ENCODE measurements around the gene ENTPD3. TPM values are rescaled to one million over a fixed set of nuclear protein-coding genes. Genes with fewer than 3 reads are reported as not detected.

Gene ENTPD3
- total RNA-seq, 1 experiment from 2014 or later: not detected

DNA sequence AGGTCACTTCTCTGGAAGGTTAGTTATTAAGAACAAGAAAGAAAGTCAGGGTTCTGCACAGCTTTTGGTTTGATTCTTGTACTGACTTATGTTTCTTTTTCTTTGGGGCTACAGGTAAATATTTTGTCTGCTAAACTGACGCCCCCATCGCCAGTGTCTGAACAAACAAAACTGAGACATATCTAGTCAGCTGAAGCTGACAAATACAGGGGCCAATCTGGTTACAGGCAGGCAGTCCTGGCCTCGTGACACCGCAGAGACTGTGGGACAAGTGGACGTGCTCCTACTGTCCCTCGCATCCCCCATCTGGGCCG lies 65.5 kb downstream of the ENTPD3 start:
- no CpG with 5 or more reads among the region's 7 CpGs for WGBS (ENCODE audit: extremely low coverage, insufficient read length, low lambda C conversion rate)
- Histone ChIP-seq H4K91ac (ENCODE audit: insufficient read length, low read depth, low read length) (no peak overlapping the region), H2BK12ac (ENCODE audit: insufficient read length, low read depth, low read length) (no peak overlapping the region)

More for the DNA sequence above, 65.5 kb downstream of the ENTPD3 start:
- Histone ChIP-seq H3K9me3 (ENCODE audit: control insufficient read depth, low read depth, low read length) (no peaks in the 10 kb centered on the region), H4K8ac (replicated peaks; ENCODE audit: insufficient read length, low read depth, low read length) (no peak overlapping the region), H2BK5ac (ENCODE audit: insufficient read length, low read length) (peak overlapping the region; percentile 23), H4K20me1 (ENCODE audit: control insufficient read depth, insufficient read depth, insufficient read length) (no peaks in the 10 kb centered on the region), H3K79me1 (ENCODE audit: insufficient read depth, low read depth, low read length, poor library complexity, severe bottlenecking) (no peaks in the 10 kb centered on the region), H3K23ac (ENCODE audit: insufficient read length, low read depth, low read length) (no peak overlapping the region), H3K56ac (ENCODE audit: insufficient read length, low read depth, low read length) (no peak overlapping the region), H3K4ac (ENCODE audit: low read depth, low read length) (no peak overlapping the region; the same call in 1 of the 2 replicates), H4K5ac (ENCODE audit: insufficient read length, low read depth, low read length) (peak overlapping the region; percentile 20), H3K27ac (ENCODE audit: insufficient read length, low read depth, low read length) (no peak overlapping the region), H3K27me3 (ENCODE audit: insufficient read depth, low read length) (no peaks in the 10 kb centered on the region), H2BK20ac (ENCODE audit: low read depth, low read length, poor library complexity, severe bottlenecking) (no peak overlapping the region), H3K9ac (ENCODE audit: extremely low read depth, insufficient read length, low read length) (peak overlapping the region; percentile 87), H3K14ac (ENCODE audit: insufficient read depth, low read length) (peak overlapping the region; percentile 82), H2AFZ (ENCODE audit: low read length) (no peak overlapping the region), H2BK15ac (ENCODE audit: low read depth, low read length) (no peak overlapping the region), H3K4me1 (ENCODE audit: insufficient read depth, low read length) (0 out of 2 replicates have a peak, but pooled peaks cover 2% of the 10 kb centered on the region), H3K18ac (ENCODE audit: insufficient read length, low read depth, low read length) (peak overlapping the region; percentile 90), H3K79me2 (ENCODE audit: insufficient read depth, low read length) (peaks cover 2% of the 10 kb centered on the region; the same call in 1 of the 2 replicates), H3K4me2 (ENCODE audit: insufficient read depth, insufficient read length, low read length) (peak overlapping the region; percentile 45), H3K23me2 (ENCODE audit: insufficient read length, low read depth, low read length, poor library complexity, severe bottlenecking) (peaks cover 9% of the 10 kb centered on the region), H2BK120ac (ENCODE audit: low read depth, low read length, poor library complexity, severe bottlenecking) (no peak overlapping the region), H3T11ph (ENCODE audit: low read length) (no peak overlapping the region), H2AK5ac (ENCODE audit: insufficient read length, low read length) (no peak overlapping the region)
- peak overlapping the region; percentile 86 to 91 for H3K4me3 Mint-ChIP-seq
- no peaks in the 10 kb centered on the region for H3K9me3 Mint-ChIP-seq
- TF ChIP-seq, protein P1, sequence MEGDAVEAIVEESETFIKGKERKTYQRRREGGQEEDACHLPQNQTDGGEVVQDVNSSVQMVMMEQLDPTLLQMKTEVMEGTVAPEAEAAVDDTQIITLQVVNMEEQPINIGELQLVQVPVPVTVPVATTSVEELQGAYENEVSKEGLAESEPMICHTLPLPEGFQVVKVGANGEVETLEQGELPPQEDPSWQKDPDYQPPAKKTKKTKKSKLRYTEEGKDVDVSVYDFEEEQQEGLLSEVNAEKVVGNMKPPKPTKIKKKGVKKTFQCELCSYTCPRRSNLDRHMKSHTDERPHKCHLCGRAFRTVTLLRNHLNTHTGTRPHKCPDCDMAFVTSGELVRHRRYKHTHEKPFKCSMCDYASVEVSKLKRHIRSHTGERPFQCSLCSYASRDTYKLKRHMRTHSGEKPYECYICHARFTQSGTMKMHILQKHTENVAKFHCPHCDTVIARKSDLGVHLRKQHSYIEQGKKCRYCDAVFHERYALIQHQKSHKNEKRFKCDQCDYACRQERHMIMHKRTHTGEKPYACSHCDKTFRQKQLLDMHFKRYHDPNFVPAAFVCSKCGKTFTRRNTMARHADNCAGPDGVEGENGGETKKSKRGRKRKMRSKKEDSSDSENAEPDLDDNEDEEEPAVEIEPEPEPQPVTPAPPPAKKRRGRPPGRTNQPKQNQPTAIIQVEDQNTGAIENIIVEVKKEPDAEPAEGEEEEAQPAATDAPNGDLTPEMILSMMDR (conservative IDR thresholded peaks at IDR 0.05): no peak
- no peak for DNase-seq
- H3K36me3 Mint-ChIP-seq (ENCODE audit: insufficient read depth in 1 of 3, low read depth in 3 of 3): peaks cover 0 to 3% (median 0%) of the 10 kb centered on the region in 3 experiments; a peak in 2 of 7 replicates
- peaks cover 3% of the 10 kb centered on the region; the same call in 1 of the 2 replicates for H3K27me3 Mint-ChIP-seq (ENCODE audit: low read depth)
- peaks cover 11 to 17% of the 10 kb centered on the region in 2 experiments for H3K4me1 Mint-ChIP-seq
- H3K27ac Mint-ChIP-seq: peak overlapping the region; percentile 96 to 99 (median 98); a peak in 6 of 7 replicates

Data from H9 (cell line).